Measurements from ENCODE around the gene MYO5B. TPM values are rescaled to one million over a fixed set of nuclear protein-coding genes. Genes with fewer than 3 reads are reported as not detected.

The MYO5B gene
- total RNA-seq, 4 donors from 2014 or later = 6.3 to 35.2 (median 10.2) TPM

GRCh38 chr18:49931760-49932159, 263.2 kb downstream of the MYO5B start:
- no peaks in the 10 kb centered on the region for H3K27me3 ChIP-seq
- H3K4me3 ChIP-seq = no peak overlapping the region
- no peak overlapping the region for H3K27ac ChIP-seq
- H3K4me1 ChIP-seq = no peaks in the 10 kb centered on the region
- no peak for DNase-seq (ENCODE audit: low spot score in 2 of 2)
- WGBS, 2 donors = 82 to 83% methylated on average over 4 of the region's 4 CpGs
- TF ChIP-seq EP300 (IDR thresholded peaks at IDR 0.05) (no peak), POLR2A (IDR thresholded peaks at IDR 0.05) (no peak), CTCF (IDR thresholded peaks at IDR 0.05) (no peak)
- H3K36me3 ChIP-seq = no peaks in the 10 kb centered on the region
- H3K9me3 ChIP-seq = no peaks in the 10 kb centered on the region

GRCh38 chr18:49931179-49931578, 263.8 kb downstream of the MYO5B start:
- Histone ChIP-seq H3K4me3 (no peak overlapping the region), H3K27ac (no peak overlapping the region), H3K4me1 (no peaks in the 10 kb centered on the region), H3K9me3 (no peaks in the 10 kb centered on the region), H3K36me3 (no peaks in the 10 kb centered on the region), H3K27me3 (no peaks in the 10 kb centered on the region)
- WGBS, 2 donors = 44 to 46% methylated on average over 5 of the region's 5 CpGs
- no peak for DNase-seq (ENCODE audit: low spot score in 2 of 2)
- TF ChIP-seq POLR2A (IDR thresholded peaks at IDR 0.05) (no peak), EP300 (IDR thresholded peaks at IDR 0.05) (no peak), CTCF (IDR thresholded peaks at IDR 0.05) (no peak)

- no peaks in the 10 kb centered on the region for H3K27me3 ChIP-seq
- TF ChIP-seq CTCF (IDR thresholded peaks at IDR 0.05) (no peak), EP300 (IDR thresholded peaks at IDR 0.05) (no peak)
- H3K4me1 ChIP-seq = no peaks in the 10 kb centered on the region
- no peak overlapping the region for H3K27ac ChIP-seq
- H3K4me3 ChIP-seq = no peak overlapping the region
- no peaks in the 10 kb centered on the region for H3K36me3 ChIP-seq
- DNase-seq (ENCODE audit: low spot score in 2 of 2) = no peak
- no peaks in the 10 kb centered on the region for H3K9me3 ChIP-seq
- whole genome bisulfite sequencing, 2 donors = 60 to 71% methylated on average over 5 of the region's 5 CpGs
Measured at GRCh38 chr18:49926106-49926745, 268.7 kb downstream of the MYO5B start.

- no peaks in the 10 kb centered on the region for H3K9me3 ChIP-seq
- 78 to 80% methylated on average over 2 of the region's 2 CpGs for WGBS, 2 donors
- no peaks in the 10 kb centered on the region for H3K36me3 ChIP-seq
- H3K4me3 ChIP-seq = no peak overlapping the region
- no peak overlapping the region for H3K27ac ChIP-seq
- TF ChIP-seq EP300 (IDR thresholded peaks at IDR 0.05) = no peak
- TF ChIP-seq CTCF (IDR thresholded peaks at IDR 0.05) = no peak
- no peaks in the 10 kb centered on the region for H3K4me1 ChIP-seq
- DNase-seq (ENCODE audit: low spot score in 2 of 2) = no peak
- H3K27me3 ChIP-seq = no peaks in the 10 kb centered on the region
Measured at GRCh38 chr18:49924293-49924983, 270.5 kb downstream of the MYO5B start.

- H3K9me3 ChIP-seq = no peaks in the 10 kb centered on the region
- H3K27ac ChIP-seq = no peak overlapping the region
- no peaks in the 10 kb centered on the region for H3K36me3 ChIP-seq
- 79 to 85% methylated on average over 2 of the region's 2 CpGs for whole genome bisulfite sequencing, 2 donors
- no peaks in the 10 kb centered on the region for H3K4me1 ChIP-seq
- no peak for TF ChIP-seq POLR2A (IDR thresholded peaks at IDR 0.05)
- TF ChIP-seq CTCF (IDR thresholded peaks at IDR 0.05) = no peak
- no peak for TF ChIP-seq EP300 (IDR thresholded peaks at IDR 0.05)
- H3K4me3 ChIP-seq = no peak overlapping the region
- DNase-seq (ENCODE audit: low spot score in 2 of 2) = no peak
- no peaks in the 10 kb centered on the region for H3K27me3 ChIP-seq
Measured at GRCh38 chr18:49922228-49922627, 272.7 kb downstream of the MYO5B start.
